OCI-LY7 (cell line): ENCODE data around the gene TM7SF3. TPM values are rescaled to one million over a fixed set of nuclear protein-coding genes. Genes with fewer than 3 reads are reported as not detected.

Experiments used
- BruUV-seq: library from RNA; stranded (reverse); fragments of 400-500 nt; replicated peaks from 2 replicates; lab custom pipeline; 2021; lab: Mats Ljungman, UMichigan
- CTCF ChIA-PET: fragments of 300-600 bp; sonication (Branson Sonifier 250); formaldehyde crosslinking; loops from one replicate; lab custom pipeline; 2022; ENCODE audit warnings: antibody characterized with exemption; ENCODE audit not compliant: unreplicated experiment; lab: Charles Lee
- POLR2A ChIA-PET: fragments of 300-600 bp; sonication (Branson Sonifier 250); formaldehyde crosslinking; loops from one replicate; lab custom pipeline; 2022; ENCODE audit warnings: antibody characterized with exemption; lab: Charles Lee
- DNase-seq: peaks from one replicate; pipeline ENCODE4 v3.0.0-alpha.2; 2015; ENCODE audit warnings: low spot score
- H2AFZ ChIP-seq: fragments of 200-600 bp; sonication (generic), shearing (Covaris generic); 2 replicates; pipeline ENCODE4 v1.6.1; 2014; ENCODE audit warnings: mild to moderate bottlenecking, antibody characterized with exemption, low read length, moderate library complexity
- H3K27ac ChIP-seq: fragments of 200-600 bp; sonication (generic); 2 replicates; pipeline ENCODE4 v1.5.1; 2014; ENCODE audit warnings: mixed run types, low read depth, mild to moderate bottlenecking, moderate library complexity, low read length, inconsistent platforms; ENCODE audit not compliant: poor library complexity, severe bottlenecking
- H3K36me3 ChIP-seq: fragments of 200-600 bp; sonication (generic); 2 replicates; pipeline ENCODE4 v1.6.1; 2014; ENCODE audit warnings: mild to moderate bottlenecking, antibody characterized with exemption, low read length, moderate library complexity, mixed read lengths; ENCODE audit not compliant: insufficient read depth
- H3K4me1 ChIP-seq: fragments of 200-600 bp; sonication (generic); 2 replicates; pipeline ENCODE4 v1.5.1; 2014; ENCODE audit warnings: mild to moderate bottlenecking, low read length; ENCODE audit not compliant: insufficient read depth, poor library complexity, severe bottlenecking
- H3K4me2 ChIP-seq: fragments of 200-600 bp; sonication (generic); 2 replicates; pipeline ENCODE4 v1.6.1; 2014; ENCODE audit warnings: mild to moderate bottlenecking, low read length
- H3K4me3 ChIP-seq: fragments of 200-600 bp; sonication (generic); 2 replicates; pipeline ENCODE4 v1.5.1; 2014; ENCODE audit warnings: mild to moderate bottlenecking, low read depth, low read length; ENCODE audit not compliant: poor library complexity, severe bottlenecking
- H3K79me2 ChIP-seq: fragments of 200-600 bp; sonication (generic); 2 replicates; pipeline ENCODE4 v1.6.1; 2016; ENCODE audit warnings: low read depth, mild to moderate bottlenecking, low read length, moderate library complexity, mixed read lengths; ENCODE audit not compliant: insufficient read depth
- H3K9me2 ChIP-seq: fragments of 200-600 bp; sonication (generic); 2 replicates; pipeline ENCODE4 v1.6.1; 2016; ENCODE audit warnings: mild to moderate bottlenecking, low read length, mixed read lengths; ENCODE audit not compliant: insufficient read depth
- H3K9me3 ChIP-seq: fragments of 200-600 bp; sonication (generic); 2 replicates; pipeline ENCODE4 v1.6.1; 2014; ENCODE audit warnings: mild to moderate bottlenecking, mixed run types, low read length, mixed read lengths
- H4K20me1 ChIP-seq: fragments of 200-600 bp; sonication (generic); 2 replicates; pipeline ENCODE4 v1.6.1; 2014; ENCODE audit warnings: mild to moderate bottlenecking, antibody characterized with exemption, low read length, moderate library complexity, mixed read lengths; ENCODE audit not compliant: insufficient read depth
- EZH2phosphoT487 ChIP-seq: fragments of 200-600 bp; sonication (generic); IDR thresholded peaks from 2 replicates; pipeline ENCODE4 v1.6.1; 2018; ENCODE audit warnings: low read depth, borderline replicate concordance, mild to moderate bottlenecking, mixed run types, antibody characterized with exemption, low read length, moderate library complexity, mixed read lengths
- intact Hi-C: fragments of 100-400 bp; cut with micrococcal nuclease; formaldehyde crosslinking; loops from one replicate; pipeline ENCODE4 v1.10.0; 2022; ENCODE audit not compliant: unreplicated experiment
- total RNA-seq, 2 experiments: library from RNA; depleted of rRNA in 1 of 2; stranded (reverse); fragments of >200 nt in 1 of 2; shearing (Covaris generic) in 1 of 2; gene quantifications; 2 replicates each; pipeline ENCODE4 v1.2.3, GENCODE V29; 2014 to 2022
- TF ChIP-seq, protein P1 (sequence below): fragments of 200-600 bp; sonication (generic); conservative IDR thresholded peaks from 2 replicates; pipeline ENCODE4 v1.5.1; 2014; ENCODE audit warnings: mild to moderate bottlenecking, antibody characterized with exemption, low read length, moderate library complexity, mixed read lengths

TM7SF3 gene
- total RNA-seq, 2 experiments from 2014 or later = 47.1 to 48.3 TPM

GRCh38 chr12:26982866-26983265 lies 31.3 kb downstream of the TM7SF3 start:
- intact Hi-C loops = no loop called here
- no peak overlapping the region for H3K27ac ChIP-seq
- H3K36me3 ChIP-seq = peaks cover 67% of the 10 kb centered on the region
- H2AFZ ChIP-seq = no peak overlapping the region
- no peaks in the 10 kb centered on the region for H4K20me1 ChIP-seq
- no peak for DNase-seq
- BruUV-seq = no TSS peak
- H3K4me2 ChIP-seq = no peak overlapping the region
- no peak for TF ChIP-seq EZH2phosphoT487
- TF ChIP-seq, protein P1, sequence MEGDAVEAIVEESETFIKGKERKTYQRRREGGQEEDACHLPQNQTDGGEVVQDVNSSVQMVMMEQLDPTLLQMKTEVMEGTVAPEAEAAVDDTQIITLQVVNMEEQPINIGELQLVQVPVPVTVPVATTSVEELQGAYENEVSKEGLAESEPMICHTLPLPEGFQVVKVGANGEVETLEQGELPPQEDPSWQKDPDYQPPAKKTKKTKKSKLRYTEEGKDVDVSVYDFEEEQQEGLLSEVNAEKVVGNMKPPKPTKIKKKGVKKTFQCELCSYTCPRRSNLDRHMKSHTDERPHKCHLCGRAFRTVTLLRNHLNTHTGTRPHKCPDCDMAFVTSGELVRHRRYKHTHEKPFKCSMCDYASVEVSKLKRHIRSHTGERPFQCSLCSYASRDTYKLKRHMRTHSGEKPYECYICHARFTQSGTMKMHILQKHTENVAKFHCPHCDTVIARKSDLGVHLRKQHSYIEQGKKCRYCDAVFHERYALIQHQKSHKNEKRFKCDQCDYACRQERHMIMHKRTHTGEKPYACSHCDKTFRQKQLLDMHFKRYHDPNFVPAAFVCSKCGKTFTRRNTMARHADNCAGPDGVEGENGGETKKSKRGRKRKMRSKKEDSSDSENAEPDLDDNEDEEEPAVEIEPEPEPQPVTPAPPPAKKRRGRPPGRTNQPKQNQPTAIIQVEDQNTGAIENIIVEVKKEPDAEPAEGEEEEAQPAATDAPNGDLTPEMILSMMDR = no peak
- no peaks in the 10 kb centered on the region for H3K9me3 ChIP-seq
- ChIA-PET CTCF (no interaction called here), POLR2A (no interaction called here)
- no peak overlapping the region for H3K4me3 ChIP-seq
- H3K79me2 ChIP-seq = no peaks in the 10 kb centered on the region
- no peaks in the 10 kb centered on the region for H3K9me2 ChIP-seq
- H3K4me1 ChIP-seq = no peaks in the 10 kb centered on the region

- Histone ChIP-seq H3K36me3 (peaks cover 74% of the 10 kb centered on the region), H2AFZ (no peak overlapping the region), H4K20me1 (no peaks in the 10 kb centered on the region), H3K4me3 (no peak overlapping the region), H3K9me2 (no peaks in the 10 kb centered on the region), H3K4me2 (no peak overlapping the region), H3K79me2 (no peaks in the 10 kb centered on the region), H3K9me3 (no peaks in the 10 kb centered on the region), H3K27ac (no peak overlapping the region), H3K4me1 (no peaks in the 10 kb centered on the region)
- TF ChIP-seq, protein P1 = no peak
- TF ChIP-seq EZH2phosphoT487 = no peak
- intact Hi-C loops = no loop called here
- no peak for DNase-seq
- ChIA-PET CTCF (no interaction called here), POLR2A (interaction anchor here (1.2 kb wide), 1 partner anchor 11 kb away, joined by 3 read pairs; no protein-coding TSS in a partner anchor)
- no TSS peak for BruUV-seq
These were observed 34.5 kb downstream of the TM7SF3 start for GRCh38 chr12:26979733-26980132.

- no peaks in the 10 kb centered on the region for H3K9me3 ChIP-seq
- TF ChIP-seq EZH2phosphoT487 = no peak
- TF ChIP-seq, protein P1 = no peak
- no peak overlapping the region for H3K4me2 ChIP-seq
- no peak overlapping the region for H3K27ac ChIP-seq
- H3K79me2 ChIP-seq = no peaks in the 10 kb centered on the region
- H4K20me1 ChIP-seq = no peaks in the 10 kb centered on the region
- BruUV-seq = no TSS peak
- peaks cover 81% of the 10 kb centered on the region for H3K36me3 ChIP-seq
- H2AFZ ChIP-seq = no peak overlapping the region
- intact Hi-C loops = no loop called here
- H3K9me2 ChIP-seq = no peaks in the 10 kb centered on the region
- no peak for DNase-seq
- no peak overlapping the region for H3K4me3 ChIP-seq
- CTCF ChIA-PET = interaction anchor here (1.4 kb wide), 1 partner anchor 16 kb away, joined by 3 read pairs; no protein-coding TSS in a partner anchor
- POLR2A ChIA-PET = interaction anchor here (0.6 to 1.2 kb wide), 4 partner anchors 10 to 513 kb away, joined by 3 read pairs; no protein-coding TSS in a partner anchor
- H3K4me1 ChIP-seq = no peaks in the 10 kb centered on the region
These were observed 35.4 kb downstream of the TM7SF3 start for GRCh38 chr12:26978801-26979200.
